GM21528 (cell line): ENCODE results near the gene SV2B.

Source experiments
- ATAC-seq: cut with Tn5 transposase; IDR thresholded peaks from one replicate; pipeline ENCODE4 v1.9.1; 2021; ENCODE audit warnings: mild to moderate bottlenecking, moderate library complexity; ENCODE audit not compliant: unreplicated experiment, low FRiP score

The SV2B gene

DNA sequence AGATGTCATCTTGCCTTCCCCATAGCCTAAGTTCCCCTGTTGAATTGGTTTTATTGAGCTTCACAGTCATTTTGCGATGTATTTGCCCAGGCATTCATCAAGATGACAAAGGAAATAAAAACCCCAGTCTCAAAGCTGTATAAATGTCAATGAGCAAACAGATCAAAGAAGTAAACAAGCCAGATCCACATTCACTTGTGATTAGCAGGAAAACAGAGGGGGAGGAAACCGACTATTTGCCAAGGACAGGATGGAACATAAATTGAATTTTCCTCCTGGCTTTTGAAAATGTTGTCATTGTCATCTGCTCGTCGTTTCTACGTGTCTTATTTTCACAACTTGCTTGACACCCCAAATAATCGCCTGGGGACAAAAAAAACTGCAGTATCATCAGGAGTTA, 83.5 kb downstream of the SV2B start:
- ATAC-seq, result no peak

DNA sequence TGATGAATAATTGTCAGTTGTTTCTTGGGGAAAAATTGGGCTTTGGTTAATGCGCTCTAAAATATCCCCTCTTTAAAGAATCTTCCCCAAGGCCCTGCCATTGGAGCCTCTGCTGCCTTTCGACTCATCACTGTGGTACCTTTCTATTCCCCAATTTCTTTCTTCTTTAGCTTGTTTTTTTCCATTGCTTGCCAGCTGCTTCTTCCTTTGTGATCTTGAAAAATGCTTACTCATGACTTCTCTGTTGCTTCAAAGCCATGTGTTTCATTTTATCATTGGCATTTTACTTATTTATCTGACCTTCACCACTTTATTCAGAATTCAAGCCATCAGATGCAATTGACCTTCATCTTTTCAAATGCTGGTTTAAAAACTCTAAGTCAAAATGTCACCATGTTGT, 84.4 kb downstream of the SV2B start:
- no peak for ATAC-seq

DNA sequence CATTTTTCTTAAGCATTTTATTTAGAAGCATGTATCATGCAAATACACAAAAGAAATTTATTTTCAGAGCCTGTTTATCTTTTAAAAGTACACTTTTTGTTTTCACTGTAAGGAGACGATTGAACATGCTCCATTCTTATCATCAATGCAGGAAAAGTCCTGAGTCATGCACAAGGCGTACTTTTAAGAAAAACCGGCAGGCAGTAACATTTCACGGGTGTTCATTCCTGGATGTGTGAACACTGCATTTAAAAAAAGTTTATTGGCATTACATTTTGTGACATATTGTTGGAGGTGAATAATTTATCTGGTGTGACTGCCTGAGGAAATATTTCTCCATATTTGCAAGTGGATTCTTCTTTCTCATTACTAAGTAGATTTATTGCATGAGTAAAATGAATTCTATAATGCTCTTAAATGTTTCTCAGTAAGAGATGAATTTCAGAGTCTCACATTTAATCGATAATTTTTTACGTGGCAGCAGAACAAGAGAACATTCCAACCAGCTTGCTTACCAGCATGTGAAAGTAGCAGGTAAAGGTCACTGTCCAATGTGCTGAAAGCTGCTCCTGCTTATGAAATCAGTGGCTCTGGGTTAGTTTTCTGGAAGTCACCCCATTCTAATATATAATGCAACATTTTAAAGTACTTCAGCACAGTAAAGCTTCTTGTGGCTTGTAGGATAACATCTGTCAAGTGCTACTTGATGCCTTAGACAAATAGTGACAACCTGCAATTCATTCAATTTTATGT, 87.0 kb downstream of the SV2B start:
- no peak for ATAC-seq

DNA sequence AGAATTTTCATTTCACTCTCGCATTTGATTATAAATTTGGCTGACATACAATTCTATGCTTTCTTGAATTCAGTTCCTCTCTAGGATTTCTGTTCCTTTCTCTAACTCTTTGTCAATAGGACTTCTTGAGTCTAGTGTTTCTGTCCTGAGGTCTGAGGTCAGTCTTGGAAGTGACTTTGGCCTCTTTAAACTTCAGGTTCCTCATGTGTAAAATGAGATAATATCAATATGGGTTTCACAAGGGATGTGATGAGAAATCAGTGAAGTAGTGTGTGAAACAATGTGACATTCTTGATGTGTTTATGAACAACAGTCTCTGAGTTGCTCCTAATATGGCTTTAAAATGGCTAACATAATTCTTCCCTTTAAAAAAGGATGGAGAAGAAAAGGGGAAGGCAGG, 92.2 kb downstream of the SV2B start:
- no peak for ATAC-seq

DNA sequence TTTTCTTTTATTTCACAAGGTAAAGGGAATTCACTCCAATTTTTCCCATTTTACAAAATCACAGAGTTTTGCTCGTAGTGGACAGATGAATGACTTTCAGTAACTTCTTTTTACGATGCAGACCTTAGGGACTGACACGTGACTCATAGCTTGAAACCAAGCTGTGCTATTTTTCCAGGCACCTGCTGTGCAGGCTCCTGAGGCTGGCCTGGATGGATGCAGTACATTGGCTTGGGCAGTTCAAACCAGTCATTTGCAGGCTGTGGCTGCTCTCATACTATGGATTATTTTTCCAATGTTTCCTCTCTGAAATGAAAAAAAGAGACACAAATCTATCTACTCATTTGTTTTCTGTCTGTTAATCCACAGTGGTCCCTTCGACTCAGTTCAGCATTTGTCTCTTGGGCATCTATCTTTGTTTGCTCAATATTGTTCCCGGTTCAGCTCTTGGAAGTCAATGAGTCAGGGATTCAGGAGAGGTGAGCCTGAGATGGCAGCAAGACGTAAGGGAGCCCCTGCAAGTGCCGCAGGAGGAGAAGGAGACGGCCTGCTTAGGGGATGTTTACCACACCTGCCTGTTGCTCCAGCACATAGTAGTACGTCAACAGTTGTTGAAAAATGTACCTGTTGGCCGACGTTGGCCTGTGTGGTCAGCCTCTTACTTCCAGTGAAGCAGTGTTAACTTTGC, 92.8 kb downstream of the SV2B start:
- ATAC-seq, result no peak

DNA sequence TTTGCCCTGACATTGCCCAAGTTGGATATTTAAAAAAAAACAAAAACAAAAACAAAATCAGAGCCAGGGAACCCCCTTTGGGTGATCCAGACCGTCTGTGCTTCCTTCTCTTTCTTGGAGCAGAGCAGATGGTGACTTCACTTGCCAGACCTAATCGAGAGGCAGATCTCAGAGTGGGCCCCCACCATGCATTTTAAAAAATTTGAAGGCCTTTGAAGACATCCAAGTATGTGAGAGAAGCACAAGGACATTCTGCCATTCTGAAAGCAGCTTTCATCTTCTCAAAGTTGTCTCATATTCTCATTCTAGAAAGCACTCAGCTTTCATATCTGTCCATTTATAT, 93.3 kb downstream of the SV2B start:
- ATAC-seq, result no peak

DNA sequence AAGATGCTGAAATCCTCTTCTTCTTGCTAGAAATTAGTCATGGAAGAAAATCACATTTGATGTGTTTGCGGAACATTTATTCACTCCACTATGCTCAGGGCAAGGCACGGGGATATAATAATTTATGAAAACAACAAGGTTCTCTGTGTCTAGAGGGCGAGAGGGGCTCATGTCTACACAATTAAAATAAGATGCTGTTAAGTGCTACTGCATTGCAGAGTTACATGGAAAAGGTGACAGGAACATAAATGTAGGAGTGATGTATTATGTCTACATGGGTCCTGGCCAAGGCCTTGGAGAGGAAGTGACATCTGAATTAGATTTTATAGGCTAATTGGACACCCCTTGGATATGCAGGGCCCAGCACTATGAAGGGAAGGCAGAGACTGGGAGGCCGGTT, 96.1 kb downstream of the SV2B start:
- no peak for ATAC-seq

DNA sequence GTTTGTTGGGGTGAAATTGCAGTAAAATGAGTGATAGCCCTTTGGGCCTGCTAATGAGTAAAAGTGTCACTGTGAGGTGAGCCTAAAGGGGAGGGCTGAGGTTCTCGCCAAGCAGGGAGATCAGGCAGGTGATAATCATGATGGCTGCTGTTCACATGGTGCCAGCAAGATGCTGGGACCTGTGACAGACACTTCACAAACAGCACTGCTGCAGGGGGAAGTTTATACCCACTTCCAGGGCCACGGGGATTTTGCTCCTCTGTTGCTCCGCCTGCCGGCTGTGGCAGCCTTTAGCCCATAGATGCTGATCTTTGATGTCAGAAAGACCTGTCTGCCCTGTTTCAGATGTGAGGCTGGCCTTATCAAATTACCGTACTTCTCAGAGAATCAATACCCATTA, 96.7 kb downstream of the SV2B start:
- ATAC-seq, result no peak

DNA sequence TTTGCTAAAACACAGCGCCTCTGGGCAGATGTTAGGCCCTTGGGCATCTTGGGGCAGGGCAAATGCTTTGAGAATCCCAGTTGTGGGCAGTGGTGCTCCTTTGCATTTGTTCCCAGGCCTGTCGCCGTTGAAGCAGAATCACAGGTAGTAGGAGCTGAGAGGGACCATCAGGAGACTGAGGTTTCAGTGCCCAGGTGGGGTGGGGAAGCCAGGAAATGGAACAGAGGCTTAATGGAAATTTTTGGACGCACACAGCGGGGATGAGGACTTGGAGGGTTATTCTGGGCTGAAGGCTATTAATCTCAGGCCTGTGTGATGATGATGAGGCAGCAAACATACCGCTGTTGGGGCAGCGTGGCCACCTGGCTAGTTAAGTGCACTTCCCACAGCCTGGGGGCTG, 99.5 kb downstream of the SV2B start:
- no peak for ATAC-seq

DNA sequence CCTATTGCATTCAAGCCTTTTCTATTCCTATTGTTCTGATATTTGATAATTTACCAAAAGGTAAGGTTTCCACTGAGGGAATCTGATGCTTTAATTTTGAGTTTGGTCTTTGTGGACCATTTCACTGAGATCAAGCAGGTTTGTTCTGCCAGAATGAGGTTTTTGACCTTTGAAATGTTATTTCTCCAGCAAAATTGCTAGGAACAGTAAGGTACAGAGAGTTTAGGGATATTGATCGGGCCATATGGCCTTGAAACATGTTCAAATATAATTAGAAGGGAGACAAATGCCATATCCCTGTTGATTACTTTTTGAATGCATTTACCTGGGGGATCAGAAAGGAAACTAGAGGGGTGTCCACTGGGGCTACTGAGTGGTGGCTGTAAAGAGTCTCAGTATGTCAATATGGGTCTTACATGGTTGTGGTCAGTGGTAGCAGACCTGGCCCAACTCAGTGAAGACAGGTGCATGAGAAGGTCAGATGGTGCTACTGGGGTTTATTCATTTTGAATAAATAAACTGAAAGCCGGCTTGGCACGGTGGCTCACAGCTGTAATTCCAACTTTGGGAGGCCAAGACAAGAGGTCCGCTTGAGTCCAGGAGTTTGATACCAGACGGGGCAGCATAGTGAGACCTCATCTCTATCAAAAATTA, 100.2 kb downstream of the SV2B start:
- no peak for ATAC-seq

DNA sequence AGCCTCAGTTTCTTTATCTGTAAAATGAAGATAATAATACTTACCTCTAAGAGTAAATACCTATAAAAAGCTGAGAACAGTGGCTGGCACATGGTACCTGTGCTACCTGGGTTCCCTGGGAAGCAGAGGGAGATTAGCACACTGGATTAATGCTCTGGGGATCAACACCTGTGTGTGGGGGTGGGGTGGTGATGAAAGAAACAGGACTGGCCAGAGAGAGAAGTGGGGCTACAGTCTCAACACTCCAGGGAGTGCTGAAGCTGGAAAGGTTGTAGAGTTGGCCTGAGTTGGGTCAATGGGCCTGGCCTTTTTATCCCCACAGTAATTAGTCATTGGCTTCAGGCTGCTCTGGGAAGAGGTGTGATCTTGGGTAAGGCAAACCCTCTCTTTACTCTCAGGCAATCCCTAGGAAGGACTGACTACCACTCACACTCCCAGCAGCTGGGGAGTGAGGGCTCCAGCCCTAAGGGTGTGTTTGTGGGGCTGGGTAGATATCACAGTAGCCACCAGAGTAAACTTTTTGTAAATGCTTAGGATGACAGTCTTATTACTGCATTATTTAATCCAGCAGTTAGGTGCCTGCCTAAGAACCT, 102.5 kb downstream of the SV2B start:
- no peak for ATAC-seq

DNA sequence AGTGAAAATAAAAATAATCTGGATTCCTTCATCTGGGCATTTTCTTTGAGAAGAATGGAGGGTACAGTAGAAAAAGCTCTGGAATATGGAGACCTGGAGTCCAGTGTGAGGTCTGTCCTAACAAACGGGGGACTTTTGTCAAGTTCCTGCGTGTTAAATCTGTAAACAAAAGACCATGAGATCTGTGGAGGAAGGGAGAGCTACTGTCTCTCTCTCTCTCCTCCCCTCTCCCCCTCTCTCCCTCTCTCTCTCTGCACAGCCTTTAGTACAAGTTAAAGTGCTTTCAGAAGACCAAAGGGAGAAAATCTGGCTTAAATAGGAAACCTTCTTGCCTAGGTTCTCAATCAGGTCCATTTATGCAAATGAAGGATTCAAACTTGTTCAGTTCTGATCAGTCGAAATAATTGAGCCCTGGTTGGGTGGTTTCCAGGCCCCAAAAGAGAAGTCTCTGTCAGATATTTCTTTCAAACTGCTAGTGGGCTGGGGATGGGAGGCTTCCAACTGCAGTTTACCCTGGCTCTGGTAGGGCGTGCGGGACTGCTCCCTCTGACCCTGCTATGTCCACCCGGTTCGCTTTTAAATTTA, 103.7 kb downstream of the SV2B start:
- ATAC-seq, result no peak

DNA sequence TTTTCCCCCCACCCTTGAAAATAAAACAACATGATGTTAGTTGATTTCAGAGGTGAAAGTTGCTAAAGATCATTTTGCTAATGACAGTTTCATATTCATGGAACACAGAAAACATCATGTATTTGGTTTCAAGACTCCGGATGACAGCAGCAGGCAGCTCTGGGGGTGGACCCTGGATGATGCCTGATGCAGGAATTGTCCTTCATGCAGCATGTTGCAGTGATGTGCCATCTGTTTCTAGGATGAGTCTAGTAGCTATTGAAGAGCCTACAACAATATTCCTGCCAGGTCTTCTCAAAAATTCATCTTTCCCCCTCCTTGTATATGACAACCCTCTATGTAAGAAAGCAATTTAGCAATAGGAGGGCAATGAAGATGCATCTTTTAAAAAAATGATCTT, 108.3 kb downstream of the SV2B start:
- ATAC-seq, result no peak

DNA sequence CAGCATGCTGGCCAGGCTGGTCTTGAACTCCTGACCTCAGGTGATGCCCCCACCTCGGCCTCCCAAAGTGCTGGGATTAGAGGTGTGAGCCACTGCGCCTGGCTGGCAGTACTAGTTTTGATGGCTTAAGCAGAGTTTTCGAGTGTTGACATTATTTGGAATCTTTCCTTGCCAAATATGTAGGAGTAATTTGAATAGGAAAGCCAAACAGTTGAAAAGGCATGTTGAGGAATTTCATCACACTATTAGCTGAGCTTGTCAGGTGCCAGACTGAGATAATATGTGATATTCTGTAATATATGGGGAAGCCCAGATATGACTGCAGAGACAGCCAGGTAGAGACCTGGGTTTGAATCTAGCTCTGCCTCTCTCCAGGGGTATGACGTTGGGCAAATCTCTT, 109.3 kb downstream of the SV2B start:
- no peak for ATAC-seq

DNA sequence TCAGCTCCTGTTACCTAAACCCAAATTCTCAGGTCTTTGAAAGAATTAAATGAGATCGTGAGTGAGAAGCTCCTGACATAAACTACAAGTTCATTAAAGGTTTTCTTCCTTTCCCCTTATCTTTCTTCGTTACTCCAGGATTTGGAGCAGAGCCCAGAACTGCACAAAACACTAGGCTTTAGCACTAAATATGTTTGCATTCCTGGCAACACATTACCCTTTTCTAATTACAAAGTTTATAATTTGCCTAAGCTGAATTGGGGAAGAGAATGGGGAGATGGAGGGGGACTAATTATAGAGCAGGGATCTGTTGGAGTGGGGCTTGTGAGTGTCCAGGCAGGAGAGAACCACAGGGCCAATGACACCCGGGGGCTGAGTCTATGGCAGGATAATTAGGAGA, 109.7 kb downstream of the SV2B start:
- ATAC-seq, result no peak

DNA sequence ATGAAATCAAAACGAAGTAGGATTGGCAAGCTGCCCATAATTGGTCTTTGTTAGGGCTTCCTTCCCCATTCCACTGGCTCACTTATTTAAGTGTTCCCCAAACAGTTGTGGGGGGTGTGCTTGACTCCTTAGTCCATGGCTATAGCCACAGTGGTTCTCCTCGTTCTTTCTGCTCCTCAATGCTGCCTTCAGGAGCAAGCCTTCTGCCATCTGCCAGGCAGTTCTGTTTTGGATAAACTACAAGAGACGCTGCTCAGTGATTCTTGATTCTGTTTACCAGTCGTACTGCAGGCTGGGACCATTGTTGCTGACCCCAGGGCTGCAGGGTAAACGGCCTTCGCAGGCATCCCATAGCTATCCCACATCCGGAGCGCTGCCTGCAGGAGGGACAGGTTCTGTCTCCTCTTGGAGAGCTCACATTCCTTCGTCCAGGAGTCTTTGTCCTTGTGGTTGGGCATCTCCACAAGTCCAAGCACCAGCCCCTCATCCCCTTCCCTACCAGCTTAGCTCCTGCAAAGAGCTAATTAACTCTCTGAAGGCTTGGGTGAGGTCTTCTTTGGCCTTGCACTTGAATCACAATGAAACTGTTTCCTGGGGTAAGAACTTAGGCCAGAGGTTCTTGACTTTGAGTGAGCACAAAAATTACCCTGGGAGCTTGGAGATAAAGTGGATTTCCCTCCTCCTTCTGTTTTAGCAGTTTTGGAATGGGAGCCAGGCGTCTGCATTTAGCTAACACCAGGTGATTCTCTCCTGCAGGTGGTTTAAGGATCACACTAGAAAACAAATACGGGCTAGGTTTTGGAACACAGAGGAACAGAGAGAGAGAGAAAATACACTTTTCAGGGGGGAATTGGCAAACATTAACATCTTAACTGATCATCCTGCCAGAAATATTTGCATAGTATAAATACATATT, 114.9 kb downstream of the SV2B start:
- no peak for ATAC-seq

DNA sequence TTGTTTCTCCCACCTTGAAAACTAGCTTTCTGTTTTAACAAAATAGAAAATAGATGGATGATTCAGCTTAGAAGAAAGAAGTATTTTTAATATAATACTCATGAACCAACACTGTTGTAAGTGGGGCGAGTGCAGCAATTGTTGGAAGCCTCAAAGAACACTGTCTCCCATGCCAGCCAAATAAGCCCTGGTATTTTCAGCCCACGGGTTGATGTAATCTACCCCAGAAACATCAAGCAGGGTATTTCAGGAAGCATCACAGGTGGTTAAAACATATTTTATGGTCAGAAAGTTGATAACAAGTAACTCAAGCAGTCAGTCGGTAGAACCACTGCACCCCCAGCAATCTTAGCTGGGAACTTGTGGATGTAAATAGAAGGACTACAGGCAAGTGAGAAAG, 115.9 kb downstream of the SV2B start:
- no peak for ATAC-seq

DNA sequence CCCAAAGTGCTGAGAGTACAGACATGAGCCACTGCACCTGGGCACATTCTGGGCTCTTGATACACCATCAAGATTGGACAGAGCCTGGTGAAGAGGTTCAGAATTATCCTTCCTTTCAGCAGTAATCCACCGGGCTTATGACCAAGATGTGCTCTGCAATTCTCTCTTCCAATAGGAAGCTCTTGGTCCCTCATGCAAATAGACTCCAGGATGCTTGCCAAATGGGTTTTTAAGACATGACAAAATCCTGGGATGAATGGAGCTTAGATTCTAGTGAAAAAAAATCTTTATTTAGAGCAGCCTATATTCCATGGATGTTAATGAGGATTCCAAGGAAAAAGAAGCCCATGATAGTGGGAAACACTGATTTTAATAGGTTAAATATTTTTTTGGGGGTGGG, 119.1 kb downstream of the SV2B start:
- no peak for ATAC-seq

DNA sequence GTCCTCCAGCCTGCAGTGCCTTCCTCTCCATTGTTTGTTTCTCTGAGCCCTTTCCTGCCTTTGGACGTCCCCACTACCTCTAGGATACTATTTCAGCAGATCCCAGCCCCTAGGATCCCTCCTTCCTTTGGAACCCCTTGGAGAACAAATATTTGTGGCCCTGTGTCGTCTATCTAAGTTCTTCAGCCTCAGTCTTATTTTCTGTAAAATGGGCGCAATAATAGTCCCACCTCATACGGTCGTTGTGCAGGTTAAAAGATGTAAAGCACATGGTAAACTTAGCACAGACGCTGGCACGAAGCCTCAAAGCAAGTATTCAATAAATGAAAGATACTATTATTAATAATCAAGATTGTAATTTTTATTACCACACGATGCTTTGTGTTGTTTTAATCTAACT, 122.0 kb downstream of the SV2B start:
- ATAC-seq, result no peak

DNA sequence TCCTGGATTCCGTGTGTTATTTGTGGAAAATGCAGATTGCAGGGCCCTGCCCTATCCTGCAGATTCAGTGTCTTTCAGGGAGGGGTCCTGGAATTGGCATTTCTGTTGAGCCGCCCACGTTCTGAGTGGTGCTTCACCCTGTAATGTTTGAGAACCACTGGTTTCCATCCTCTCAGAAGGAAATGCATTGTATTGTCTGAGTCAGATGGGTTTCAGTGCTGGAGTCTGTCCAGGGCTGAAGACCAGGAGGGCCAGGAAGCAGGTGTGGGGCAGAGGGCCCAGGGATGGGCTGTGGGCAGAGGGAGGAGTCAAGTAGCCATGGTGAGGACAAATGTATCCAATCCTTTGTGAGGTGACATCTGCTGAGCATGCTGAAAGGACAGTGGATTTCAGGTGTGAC, 123.8 kb downstream of the SV2B start:
- ATAC-seq, result no peak
